GM12878 (cell line): Measurements from ENCODE around the gene ATXN7L1.

ENCODE experiments used
- CBX3 ChIP-seq: fragments of 200-600 bp; sonication (generic); IDR thresholded peaks from 2 replicates; pipeline ENCODE4 v1.6.1; 2016; ENCODE audit warnings: low read depth, borderline replicate concordance
- ESRRA ChIP-seq: IDR thresholded peaks from 2 replicates; pipeline ENCODE4 v1.6.1; 2012; ENCODE audit warnings: mild to moderate bottlenecking, low read length, improper control_type of control experiment
- FOS ChIP-seq: IDR thresholded peaks from 3 replicates; pipeline ENCODE4 v1.6.1; 2011; ENCODE audit warnings: borderline replicate concordance; ENCODE audit not compliant: insufficient read length; ENCODE audit errors: extremely low read depth
- HDAC6 ChIP-seq: fragments of 200-600 bp; sonication (generic); IDR thresholded peaks from one replicate; pipeline ENCODE4 v1.8.0; 2017; ENCODE audit warnings: antibody characterized with exemption; ENCODE audit not compliant: unreplicated experiment
- MYC ChIP-seq: IDR thresholded peaks from 2 replicates; pipeline ENCODE4 v1.6.1; 2011; ENCODE audit warnings: mild to moderate bottlenecking, low read length, moderate library complexity, inconsistent platforms; ENCODE audit not compliant: insufficient read depth, insufficient replicate concordance, insufficient read length, severe bottlenecking
- POLR2A ChIP-seq: IDR thresholded peaks from 2 replicates; pipeline ENCODE4 v1.6.1; 2011; ENCODE audit warnings: low read depth, mild to moderate bottlenecking, low read length
- POLR2AphosphoS5 ChIP-seq: IDR thresholded peaks from 2 replicates; pipeline ENCODE4 v1.6.1; 2011; ENCODE audit warnings: mild to moderate bottlenecking, low read length, inconsistent platforms
- SIX5 ChIP-seq: IDR thresholded peaks from 2 replicates; pipeline ENCODE4 v1.6.1; 2011; ENCODE audit warnings: mild to moderate bottlenecking, low read depth, low read length, moderate library complexity; ENCODE audit not compliant: severe bottlenecking
- SRF ChIP-seq, 2 experiments: IDR thresholded peaks; 2 replicates each; pipeline ENCODE4 v1.6.1; 2011; ENCODE audit warnings: low read depth in 2 of 2, low read length in 2 of 2, mild to moderate bottlenecking in 1 of 2, moderate library complexity in 1 of 2
- ZNF274 ChIP-seq: IDR thresholded peaks from one replicate; pipeline ENCODE4 v1.8.0; 2011; ENCODE audit not compliant: insufficient read length, insufficient read depth
- TF ChIP-seq, protein P1 (sequence below), 3 experiments: IDR thresholded peaks in 2 of 3; conservative IDR thresholded peaks in 1 of 3; 2 replicates each; pipeline ENCODE4 v1.5.1; 2011; ENCODE audit warnings: low read depth in 3 of 3, low read length in 3 of 3, mild to moderate bottlenecking in 3 of 3, control low read depth in 2 of 3, moderate library complexity in 2 of 3, inconsistent platforms in 1 of 3, mixed read lengths in 1 of 3; ENCODE audit not compliant: control insufficient read depth in 2 of 3, insufficient read depth in 1 of 3; ENCODE audit errors: extremely low read depth in 1 of 3
- TF ChIP-seq, protein P2 (sequence below): IDR thresholded peaks from 2 replicates; pipeline ENCODE4 v1.6.1; 2012; ENCODE audit warnings: low read length, inconsistent platforms
- TF ChIP-seq, protein P3 (sequence below): fragments of 450-650 bp; formaldehyde crosslinking; IDR thresholded peaks from 2 replicates; pipeline ENCODE4 v1.5.0; 2022; ENCODE audit warnings: mild to moderate bottlenecking, missing genetic modification characterization
- TF ChIP-seq, protein P4 (sequence below): IDR thresholded peaks from 2 replicates; pipeline ENCODE4 v1.6.1; 2012; ENCODE audit warnings: low read depth, low read length, improper control_type of control experiment

DNA sequence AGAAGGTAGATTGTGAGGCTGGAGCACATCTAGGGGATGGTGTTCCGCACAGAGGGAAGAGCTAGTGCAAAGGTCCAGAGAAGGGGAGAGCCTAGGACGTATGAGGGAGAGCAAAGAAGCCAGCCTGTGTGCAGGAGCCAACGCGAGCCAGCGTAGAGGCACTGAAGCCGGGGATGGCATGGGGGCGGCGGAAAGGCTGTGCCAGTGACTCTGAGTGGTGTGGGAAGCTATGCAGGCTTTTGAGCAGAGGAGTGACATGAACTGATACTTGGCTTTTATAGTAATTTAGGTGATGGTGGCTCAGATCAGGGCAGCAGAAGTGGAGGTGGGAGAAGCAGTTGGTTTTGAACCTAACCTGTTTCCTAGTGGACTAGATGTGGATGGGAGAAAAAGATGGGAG is 65.8 kb downstream of the ATXN7L1 start:
- TF ChIP-seq, protein P1, sequence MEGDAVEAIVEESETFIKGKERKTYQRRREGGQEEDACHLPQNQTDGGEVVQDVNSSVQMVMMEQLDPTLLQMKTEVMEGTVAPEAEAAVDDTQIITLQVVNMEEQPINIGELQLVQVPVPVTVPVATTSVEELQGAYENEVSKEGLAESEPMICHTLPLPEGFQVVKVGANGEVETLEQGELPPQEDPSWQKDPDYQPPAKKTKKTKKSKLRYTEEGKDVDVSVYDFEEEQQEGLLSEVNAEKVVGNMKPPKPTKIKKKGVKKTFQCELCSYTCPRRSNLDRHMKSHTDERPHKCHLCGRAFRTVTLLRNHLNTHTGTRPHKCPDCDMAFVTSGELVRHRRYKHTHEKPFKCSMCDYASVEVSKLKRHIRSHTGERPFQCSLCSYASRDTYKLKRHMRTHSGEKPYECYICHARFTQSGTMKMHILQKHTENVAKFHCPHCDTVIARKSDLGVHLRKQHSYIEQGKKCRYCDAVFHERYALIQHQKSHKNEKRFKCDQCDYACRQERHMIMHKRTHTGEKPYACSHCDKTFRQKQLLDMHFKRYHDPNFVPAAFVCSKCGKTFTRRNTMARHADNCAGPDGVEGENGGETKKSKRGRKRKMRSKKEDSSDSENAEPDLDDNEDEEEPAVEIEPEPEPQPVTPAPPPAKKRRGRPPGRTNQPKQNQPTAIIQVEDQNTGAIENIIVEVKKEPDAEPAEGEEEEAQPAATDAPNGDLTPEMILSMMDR (IDR thresholded peaks at IDR 0.05 in 2 of 3, conservative IDR thresholded peaks at IDR 0.05 in 1 of 3; ENCODE audit: control insufficient read depth in 2 of 3, extremely low read depth in 1 of 3, insufficient read depth in 1 of 3, low read depth in 3 of 3, low read length in 3 of 3), result no peak
- TF ChIP-seq ZNF274, result no peak
- TF ChIP-seq SRF (IDR thresholded peaks at IDR 0.05; ENCODE audit: low read depth in 2 of 2, low read length in 2 of 2), result no peak
- TF ChIP-seq SIX5, result no peak
- no peak for TF ChIP-seq POLR2A
- TF ChIP-seq, protein P2, sequence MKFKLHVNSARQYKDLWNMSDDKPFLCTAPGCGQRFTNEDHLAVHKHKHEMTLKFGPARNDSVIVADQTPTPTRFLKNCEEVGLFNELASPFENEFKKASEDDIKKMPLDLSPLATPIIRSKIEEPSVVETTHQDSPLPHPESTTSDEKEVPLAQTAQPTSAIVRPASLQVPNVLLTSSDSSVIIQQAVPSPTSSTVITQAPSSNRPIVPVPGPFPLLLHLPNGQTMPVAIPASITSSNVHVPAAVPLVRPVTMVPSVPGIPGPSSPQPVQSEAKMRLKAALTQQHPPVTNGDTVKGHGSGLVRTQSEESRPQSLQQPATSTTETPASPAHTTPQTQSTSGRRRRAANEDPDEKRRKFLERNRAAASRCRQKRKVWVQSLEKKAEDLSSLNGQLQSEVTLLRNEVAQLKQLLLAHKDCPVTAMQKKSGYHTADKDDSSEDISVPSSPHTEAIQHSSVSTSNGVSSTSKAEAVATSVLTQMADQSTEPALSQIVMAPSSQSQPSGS, result no peak
- TF ChIP-seq, protein P3, sequence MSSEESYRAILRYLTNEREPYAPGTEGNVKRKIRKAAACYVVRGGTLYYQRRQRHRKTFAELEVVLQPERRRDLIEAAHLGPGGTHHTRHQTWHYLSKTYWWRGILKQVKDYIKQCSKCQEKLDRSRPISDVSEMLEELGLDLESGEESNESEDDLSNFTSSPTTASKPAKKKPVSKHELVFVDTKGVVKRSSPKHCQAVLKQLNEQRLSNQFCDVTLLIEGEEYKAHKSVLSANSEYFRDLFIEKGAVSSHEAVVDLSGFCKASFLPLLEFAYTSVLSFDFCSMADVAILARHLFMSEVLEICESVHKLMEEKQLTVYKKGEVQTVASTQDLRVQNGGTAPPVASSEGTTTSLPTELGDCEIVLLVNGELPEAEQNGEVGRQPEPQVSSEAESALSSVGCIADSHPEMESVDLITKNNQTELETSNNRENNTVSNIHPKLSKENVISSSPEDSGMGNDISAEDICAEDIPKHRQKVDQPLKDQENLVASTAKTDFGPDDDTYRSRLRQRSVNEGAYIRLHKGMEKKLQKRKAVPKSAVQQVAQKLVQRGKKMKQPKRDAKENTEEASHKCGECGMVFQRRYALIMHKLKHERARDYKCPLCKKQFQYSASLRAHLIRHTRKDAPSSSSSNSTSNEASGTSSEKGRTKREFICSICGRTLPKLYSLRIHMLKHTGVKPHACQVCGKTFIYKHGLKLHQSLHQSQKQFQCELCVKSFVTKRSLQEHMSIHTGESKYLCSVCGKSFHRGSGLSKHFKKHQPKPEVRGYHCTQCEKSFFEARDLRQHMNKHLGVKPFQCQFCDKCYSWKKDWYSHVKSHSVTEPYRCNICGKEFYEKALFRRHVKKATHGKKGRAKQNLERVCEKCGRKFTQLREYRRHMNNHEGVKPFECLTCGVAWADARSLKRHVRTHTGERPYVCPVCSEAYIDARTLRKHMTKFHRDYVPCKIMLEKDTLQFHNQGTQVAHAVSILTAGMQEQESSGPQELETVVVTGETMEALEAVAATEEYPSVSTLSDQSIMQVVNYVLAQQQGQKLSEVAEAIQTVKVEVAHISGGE (CRISPR knock-in tag), result no peak
- no peak for TF ChIP-seq CBX3
- TF ChIP-seq MYC, result no peak
- no peak for TF ChIP-seq ESRRA
- TF ChIP-seq HDAC6, result no peak
- TF ChIP-seq FOS, result no peak
- TF ChIP-seq, protein P4, sequence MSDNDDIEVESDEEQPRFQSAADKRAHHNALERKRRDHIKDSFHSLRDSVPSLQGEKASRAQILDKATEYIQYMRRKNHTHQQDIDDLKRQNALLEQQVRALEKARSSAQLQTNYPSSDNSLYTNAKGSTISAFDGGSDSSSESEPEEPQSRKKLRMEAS, result no peak
- TF ChIP-seq POLR2AphosphoS5, result no peak
